HEK293 (cell line): ENCODE measurements around the gene ASMT.

Source experiments
- BCL11A ChIP-seq: fragments of 450-650 bp; formaldehyde crosslinking; IDR thresholded peaks from 2 replicates; pipeline ENCODE4 v1.5.1; 2016; ENCODE audit warnings: low read depth, missing biosample characterization, missing genetic modification characterization
- FEZF1 ChIP-seq: fragments of 450-650 bp; formaldehyde crosslinking; IDR thresholded peaks from 2 replicates; pipeline ENCODE4 v1.5.1; 2016; ENCODE audit warnings: missing biosample characterization, missing genetic modification characterization
- GFI1B ChIP-seq: fragments of 450-650 bp; formaldehyde crosslinking; IDR thresholded peaks from 2 replicates; pipeline ENCODE4 v1.5.1; 2016; ENCODE audit warnings: missing biosample characterization, missing genetic modification characterization
- GLI2 ChIP-seq: fragments of 450-650 bp; formaldehyde crosslinking; IDR thresholded peaks from 2 replicates; pipeline ENCODE4; 2017; ENCODE audit warnings: missing biosample characterization, missing genetic modification characterization, low read depth, borderline replicate concordance
- KLF1 ChIP-seq: fragments of 450-650 bp; formaldehyde crosslinking; IDR thresholded peaks from 2 replicates; pipeline ENCODE4 v1.5.1; 2016; ENCODE audit warnings: missing biosample characterization, missing genetic modification characterization
- KLF7 ChIP-seq: fragments of 450-650 bp; formaldehyde crosslinking; IDR thresholded peaks from 2 replicates; pipeline ENCODE4 v1.5.1; 2016; ENCODE audit warnings: missing biosample characterization, missing genetic modification characterization, borderline replicate concordance
- KLF8 ChIP-seq: fragments of 450-650 bp; formaldehyde crosslinking; IDR thresholded peaks from 2 replicates; pipeline ENCODE4 v1.5.1; 2016; ENCODE audit warnings: missing biosample characterization, missing genetic modification characterization
- SP3 ChIP-seq: fragments of 450-650 bp; formaldehyde crosslinking; IDR thresholded peaks from 2 replicates; pipeline ENCODE4 v1.5.1; 2016; ENCODE audit warnings: missing biosample characterization, missing genetic modification characterization
- ZBTB1 ChIP-seq: fragments of 450-650 bp; formaldehyde crosslinking; IDR thresholded peaks from 2 replicates; pipeline ENCODE4 v1.5.1; 2016; ENCODE audit warnings: missing biosample characterization, missing genetic modification characterization
- ZBTB21 ChIP-seq: fragments of 450-650 bp; formaldehyde crosslinking; IDR thresholded peaks from 2 replicates; pipeline ENCODE4 v1.5.1; 2017; ENCODE audit warnings: missing biosample characterization, missing genetic modification characterization
- ZBTB7A ChIP-seq: fragments of 450-650 bp; formaldehyde crosslinking; IDR thresholded peaks from 2 replicates; pipeline ENCODE4 v1.5.1; 2016; ENCODE audit warnings: low read depth, missing biosample characterization, missing genetic modification characterization
- ZFP37 ChIP-seq: fragments of 450-650 bp; formaldehyde crosslinking; IDR thresholded peaks from 2 replicates; pipeline ENCODE4 v1.5.1; 2016; ENCODE audit warnings: missing biosample characterization, missing genetic modification characterization
- ZNF2 ChIP-seq: fragments of 450-650 bp; formaldehyde crosslinking; IDR thresholded peaks from 2 replicates; pipeline ENCODE4 v1.5.1; 2016; ENCODE audit warnings: missing biosample characterization, missing genetic modification characterization
- ZNF214 ChIP-seq: fragments of 450-650 bp; formaldehyde crosslinking; IDR thresholded peaks from 2 replicates; pipeline ENCODE4 v1.5.1; 2017; ENCODE audit warnings: missing biosample characterization, mild to moderate bottlenecking, missing genetic modification characterization, borderline replicate concordance
- ZNF223 ChIP-seq: fragments of 450-650 bp; formaldehyde crosslinking; IDR thresholded peaks from 2 replicates; pipeline ENCODE4 v1.5.1; 2016; ENCODE audit warnings: missing biosample characterization, missing genetic modification characterization
- ZNF292 ChIP-seq: fragments of 450-650 bp; formaldehyde crosslinking; IDR thresholded peaks from 2 replicates; pipeline ENCODE4 v1.5.1; 2016; ENCODE audit warnings: low read depth, missing biosample characterization, missing genetic modification characterization, borderline replicate concordance
- ZNF341 ChIP-seq: fragments of 450-650 bp; formaldehyde crosslinking; IDR thresholded peaks from 2 replicates; pipeline ENCODE4; 2016; ENCODE audit warnings: low read depth, missing biosample characterization, missing genetic modification characterization
- ZNF391 ChIP-seq: fragments of 450-650 bp; formaldehyde crosslinking; IDR thresholded peaks from 2 replicates; pipeline ENCODE4 v1.5.1; 2016; ENCODE audit warnings: low read depth, missing biosample characterization, missing genetic modification characterization, borderline replicate concordance
- ZNF423 ChIP-seq: fragments of 450-650 bp; formaldehyde crosslinking; IDR thresholded peaks from 2 replicates; pipeline ENCODE4 v1.5.1; 2016; ENCODE audit warnings: missing biosample characterization, missing genetic modification characterization
- ZNF548 ChIP-seq: fragments of 450-650 bp; formaldehyde crosslinking; IDR thresholded peaks from 2 replicates; pipeline ENCODE4 v1.5.1; 2016; ENCODE audit warnings: missing biosample characterization, missing genetic modification characterization
- ZNF558 ChIP-seq: fragments of 450-650 bp; formaldehyde crosslinking; IDR thresholded peaks from 2 replicates; pipeline ENCODE4 v1.5.1; 2016; ENCODE audit warnings: missing biosample characterization, missing genetic modification characterization
- ZNF571 ChIP-seq: fragments of 450-650 bp; formaldehyde crosslinking; IDR thresholded peaks from 2 replicates; pipeline ENCODE4 v1.5.0; 2017; ENCODE audit warnings: missing biosample characterization, missing genetic modification characterization
- ZNF585B ChIP-seq: fragments of 450-650 bp; formaldehyde crosslinking; IDR thresholded peaks from 2 replicates; pipeline ENCODE4 v1.5.1; 2016; ENCODE audit warnings: missing biosample characterization, missing genetic modification characterization
- ZNF623 ChIP-seq: fragments of 450-650 bp; formaldehyde crosslinking; IDR thresholded peaks from 2 replicates; pipeline ENCODE4 v1.5.1; 2016; ENCODE audit warnings: missing biosample characterization, missing genetic modification characterization
- ZNF658 ChIP-seq: fragments of 450-650 bp; formaldehyde crosslinking; IDR thresholded peaks from 2 replicates; pipeline ENCODE4; 2016; ENCODE audit warnings: missing biosample characterization, missing genetic modification characterization
- ZNF768 ChIP-seq: fragments of 450-650 bp; formaldehyde crosslinking; IDR thresholded peaks from 2 replicates; pipeline ENCODE4 v1.5.1; 2018; ENCODE audit warnings: missing biosample characterization, mild to moderate bottlenecking, missing genetic modification characterization
- TF ChIP-seq, protein P1 (sequence below): fragments of 450-650 bp; formaldehyde crosslinking; IDR thresholded peaks from 2 replicates; pipeline ENCODE4 v1.5.1; 2016; ENCODE audit warnings: missing biosample characterization, missing genetic modification characterization, borderline replicate concordance
- TF ChIP-seq, protein P2 (sequence below): fragments of 450-650 bp; formaldehyde crosslinking; IDR thresholded peaks from 2 replicates; pipeline ENCODE4 v1.5.1; 2016; ENCODE audit warnings: missing biosample characterization, missing genetic modification characterization
- TF ChIP-seq, protein P3 (sequence below): IDR thresholded peaks from 2 replicates; pipeline ENCODE4 v1.6.1; 2011; ENCODE audit warnings: mild to moderate bottlenecking, low read depth, low read length, borderline replicate concordance
- TF ChIP-seq, protein P4 (sequence below): sonication (generic); formaldehyde crosslinking; IDR thresholded peaks from 2 replicates; pipeline ENCODE4 v1.8.1; 2022; ENCODE audit warnings: mild to moderate bottlenecking, moderate library complexity, missing genetic modification reagents
- TF ChIP-seq, protein P5 (sequence below): fragments of 450-650 bp; formaldehyde crosslinking; IDR thresholded peaks from 2 replicates; pipeline ENCODE4 v1.5.1; 2016; ENCODE audit warnings: missing biosample characterization, missing genetic modification characterization
- TF ChIP-seq, protein P6 (sequence below): fragments of 450-650 bp; formaldehyde crosslinking; IDR thresholded peaks from 2 replicates; pipeline ENCODE4 v1.5.1; 2017; ENCODE audit warnings: missing biosample characterization, missing genetic modification characterization

ASMT gene

DNA sequence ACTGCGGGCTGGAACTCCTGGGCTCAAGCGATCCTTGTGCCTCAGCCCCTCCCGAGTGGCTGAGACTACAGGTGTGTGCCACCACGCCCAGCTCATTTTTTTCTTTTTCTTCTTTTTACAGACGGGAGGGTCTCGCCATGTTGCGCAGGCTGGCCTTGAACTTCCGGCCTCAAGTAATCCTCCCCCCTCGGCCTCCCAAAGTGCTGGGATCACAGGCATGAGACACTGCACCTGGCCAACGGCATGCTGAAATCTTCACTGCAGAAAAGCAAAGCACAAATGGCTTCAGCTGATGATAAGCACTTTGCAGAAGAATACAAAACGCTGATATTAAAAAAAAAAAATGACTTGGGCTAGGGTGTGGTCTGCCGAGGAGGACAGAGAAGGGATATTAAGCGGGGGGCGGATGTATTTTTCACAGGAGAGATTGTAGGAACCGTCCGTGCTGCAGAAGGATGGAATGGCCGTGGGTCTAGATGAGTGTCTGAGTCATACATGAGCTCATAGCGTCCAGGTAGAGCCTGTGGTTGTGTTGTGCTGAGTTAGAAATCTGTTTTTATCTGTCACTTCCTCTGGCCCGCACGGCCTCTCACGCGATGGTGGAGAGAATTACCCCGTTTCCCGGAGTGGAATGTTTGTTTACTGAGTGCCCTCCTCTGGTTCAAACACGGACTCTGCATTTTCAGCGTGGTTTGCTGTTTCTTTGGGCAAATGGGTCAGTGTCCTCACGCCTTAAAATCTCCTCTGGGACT, 32.0 kb upstream of the ASMT start (continued):
- peak; percentile 47; the same call in 1 of the 2 replicates for TF ChIP-seq ZNF391 (tag by site-specific recombination)
- no peak for TF ChIP-seq ZNF548
- no peak for TF ChIP-seq ZNF423
- no peak for TF ChIP-seq ZNF214 (tag by site-specific recombination)
- no peak for TF ChIP-seq KLF7 (tag by site-specific recombination)
- TF ChIP-seq, protein P1, sequence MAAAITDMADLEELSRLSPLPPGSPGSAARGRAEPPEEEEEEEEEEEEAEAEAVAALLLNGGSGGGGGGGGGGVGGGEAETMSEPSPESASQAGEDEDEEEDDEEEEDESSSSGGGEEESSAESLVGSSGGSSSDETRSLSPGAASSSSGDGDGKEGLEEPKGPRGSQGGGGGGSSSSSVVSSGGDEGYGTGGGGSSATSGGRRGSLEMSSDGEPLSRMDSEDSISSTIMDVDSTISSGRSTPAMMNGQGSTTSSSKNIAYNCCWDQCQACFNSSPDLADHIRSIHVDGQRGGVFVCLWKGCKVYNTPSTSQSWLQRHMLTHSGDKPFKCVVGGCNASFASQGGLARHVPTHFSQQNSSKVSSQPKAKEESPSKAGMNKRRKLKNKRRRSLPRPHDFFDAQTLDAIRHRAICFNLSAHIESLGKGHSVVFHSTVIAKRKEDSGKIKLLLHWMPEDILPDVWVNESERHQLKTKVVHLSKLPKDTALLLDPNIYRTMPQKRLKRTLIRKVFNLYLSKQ (tag by site-specific recombination), result no peak
- TF ChIP-seq GLI2 (tag by site-specific recombination), result no peak
- no peak for TF ChIP-seq ZNF658 (tag by site-specific recombination)
- no peak for TF ChIP-seq ZNF223
- no peak for TF ChIP-seq KLF1 (tag by site-specific recombination)
- no peak for TF ChIP-seq ZNF292 (tag by site-specific recombination)
- no peak for TF ChIP-seq ZBTB1 (tag by site-specific recombination)
- TF ChIP-seq GFI1B (tag by site-specific recombination), result peak; percentile 83
- no peak for TF ChIP-seq ZNF585B (tag by site-specific recombination)
- TF ChIP-seq ZNF571, result no peak
- TF ChIP-seq, protein P2, sequence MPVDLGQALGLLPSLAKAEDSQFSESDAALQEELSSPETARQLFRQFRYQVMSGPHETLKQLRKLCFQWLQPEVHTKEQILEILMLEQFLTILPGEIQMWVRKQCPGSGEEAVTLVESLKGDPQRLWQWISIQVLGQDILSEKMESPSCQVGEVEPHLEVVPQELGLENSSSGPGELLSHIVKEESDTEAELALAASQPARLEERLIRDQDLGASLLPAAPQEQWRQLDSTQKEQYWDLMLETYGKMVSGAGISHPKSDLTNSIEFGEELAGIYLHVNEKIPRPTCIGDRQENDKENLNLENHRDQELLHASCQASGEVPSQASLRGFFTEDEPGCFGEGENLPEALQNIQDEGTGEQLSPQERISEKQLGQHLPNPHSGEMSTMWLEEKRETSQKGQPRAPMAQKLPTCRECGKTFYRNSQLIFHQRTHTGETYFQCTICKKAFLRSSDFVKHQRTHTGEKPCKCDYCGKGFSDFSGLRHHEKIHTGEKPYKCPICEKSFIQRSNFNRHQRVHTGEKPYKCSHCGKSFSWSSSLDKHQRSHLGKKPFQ (tag by site-specific recombination), result no peak
- TF ChIP-seq, protein P3, sequence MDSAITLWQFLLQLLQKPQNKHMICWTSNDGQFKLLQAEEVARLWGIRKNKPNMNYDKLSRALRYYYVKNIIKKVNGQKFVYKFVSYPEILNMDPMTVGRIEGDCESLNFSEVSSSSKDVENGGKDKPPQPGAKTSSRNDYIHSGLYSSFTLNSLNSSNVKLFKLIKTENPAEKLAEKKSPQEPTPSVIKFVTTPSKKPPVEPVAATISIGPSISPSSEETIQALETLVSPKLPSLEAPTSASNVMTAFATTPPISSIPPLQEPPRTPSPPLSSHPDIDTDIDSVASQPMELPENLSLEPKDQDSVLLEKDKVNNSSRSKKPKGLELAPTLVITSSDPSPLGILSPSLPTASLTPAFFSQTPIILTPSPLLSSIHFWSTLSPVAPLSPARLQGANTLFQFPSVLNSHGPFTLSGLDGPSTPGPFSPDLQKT, result no peak
- no peak for TF ChIP-seq FEZF1 (tag by site-specific recombination)
- peak; percentile 39; the same call in 1 of the 2 replicates for TF ChIP-seq SP3
- no peak for TF ChIP-seq ZFP37
- 0 out of 2 replicates have a peak, but pooled peaks have one; percentile 23 for TF ChIP-seq ZNF558 (tag by site-specific recombination)
- TF ChIP-seq, protein P4, sequence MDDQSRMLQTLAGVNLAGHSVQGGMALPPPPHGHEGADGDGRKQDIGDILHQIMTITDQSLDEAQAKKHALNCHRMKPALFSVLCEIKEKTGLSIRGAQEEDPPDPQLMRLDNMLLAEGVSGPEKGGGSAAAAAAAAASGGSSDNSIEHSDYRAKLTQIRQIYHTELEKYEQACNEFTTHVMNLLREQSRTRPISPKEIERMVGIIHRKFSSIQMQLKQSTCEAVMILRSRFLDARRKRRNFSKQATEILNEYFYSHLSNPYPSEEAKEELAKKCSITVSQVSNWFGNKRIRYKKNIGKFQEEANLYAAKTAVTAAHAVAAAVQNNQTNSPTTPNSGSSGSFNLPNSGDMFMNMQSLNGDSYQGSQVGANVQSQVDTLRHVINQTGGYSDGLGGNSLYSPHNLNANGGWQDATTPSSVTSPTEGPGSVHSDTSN (CRISPR knock-in tag), result no peak
- no peak for TF ChIP-seq BCL11A (tag by site-specific recombination)
- no peak for TF ChIP-seq ZBTB7A (tag by site-specific recombination)
- TF ChIP-seq KLF8, result 0 out of 2 replicates have a peak, but pooled peaks have one; percentile 65
- TF ChIP-seq ZNF623, result 0 out of 2 replicates have a peak, but pooled peaks have one; percentile 17
- peak; percentile 97 for TF ChIP-seq ZBTB21 (tag by site-specific recombination)
- peak; percentile 49 for TF ChIP-seq ZNF341 (tag by site-specific recombination)
- TF ChIP-seq, protein P5, sequence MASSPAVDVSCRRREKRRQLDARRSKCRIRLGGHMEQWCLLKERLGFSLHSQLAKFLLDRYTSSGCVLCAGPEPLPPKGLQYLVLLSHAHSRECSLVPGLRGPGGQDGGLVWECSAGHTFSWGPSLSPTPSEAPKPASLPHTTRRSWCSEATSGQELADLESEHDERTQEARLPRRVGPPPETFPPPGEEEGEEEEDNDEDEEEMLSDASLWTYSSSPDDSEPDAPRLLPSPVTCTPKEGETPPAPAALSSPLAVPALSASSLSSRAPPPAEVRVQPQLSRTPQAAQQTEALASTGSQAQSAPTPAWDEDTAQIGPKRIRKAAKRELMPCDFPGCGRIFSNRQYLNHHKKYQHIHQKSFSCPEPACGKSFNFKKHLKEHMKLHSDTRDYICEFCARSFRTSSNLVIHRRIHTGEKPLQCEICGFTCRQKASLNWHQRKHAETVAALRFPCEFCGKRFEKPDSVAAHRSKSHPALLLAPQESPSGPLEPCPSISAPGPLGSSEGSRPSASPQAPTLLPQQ, result 0 out of 2 replicates have a peak, but pooled peaks have one; percentile 28
- TF ChIP-seq, protein P6, sequence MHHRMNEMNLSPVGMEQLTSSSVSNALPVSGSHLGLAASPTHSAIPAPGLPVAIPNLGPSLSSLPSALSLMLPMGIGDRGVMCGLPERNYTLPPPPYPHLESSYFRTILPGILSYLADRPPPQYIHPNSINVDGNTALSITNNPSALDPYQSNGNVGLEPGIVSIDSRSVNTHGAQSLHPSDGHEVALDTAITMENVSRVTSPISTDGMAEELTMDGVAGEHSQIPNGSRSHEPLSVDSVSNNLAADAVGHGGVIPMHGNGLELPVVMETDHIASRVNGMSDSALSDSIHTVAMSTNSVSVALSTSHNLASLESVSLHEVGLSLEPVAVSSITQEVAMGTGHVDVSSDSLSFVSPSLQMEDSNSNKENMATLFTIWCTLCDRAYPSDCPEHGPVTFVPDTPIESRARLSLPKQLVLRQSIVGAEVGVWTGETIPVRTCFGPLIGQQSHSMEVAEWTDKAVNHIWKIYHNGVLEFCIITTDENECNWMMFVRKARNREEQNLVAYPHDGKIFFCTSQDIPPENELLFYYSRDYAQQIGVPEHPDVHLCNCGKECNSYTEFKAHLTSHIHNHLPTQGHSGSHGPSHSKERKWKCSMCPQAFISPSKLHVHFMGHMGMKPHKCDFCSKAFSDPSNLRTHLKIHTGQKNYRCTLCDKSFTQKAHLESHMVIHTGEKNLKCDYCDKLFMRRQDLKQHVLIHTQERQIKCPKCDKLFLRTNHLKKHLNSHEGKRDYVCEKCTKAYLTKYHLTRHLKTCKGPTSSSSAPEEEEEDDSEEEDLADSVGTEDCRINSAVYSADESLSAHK (tag by site-specific recombination), result no peak
- no peak for TF ChIP-seq ZNF768 (tag by site-specific recombination)
- TF ChIP-seq ZNF2 (tag by site-specific recombination), result no peak
